ENCODE measurements around the gene TAF3.

TAF3 gene

GRCh38 chr10:8037199-8037801, 219.0 kb downstream of the TAF3 start:
- no peak for TF ChIP-seq ZNF266 (tag by site-specific recombination; IDR thresholded peaks at IDR 0.05; ENCODE audit: low read depth)
- no peak for TF ChIP-seq ZNF629 (tag by site-specific recombination; IDR thresholded peaks at IDR 0.05)
- no peak for TF ChIP-seq KLF9 (tag by site-specific recombination; IDR thresholded peaks at IDR 0.05; ENCODE audit: low read depth)
- TF ChIP-seq PRDM10 (tag by site-specific recombination; IDR thresholded peaks at IDR 0.05): peak; percentile 78
- TF ChIP-seq ZNF76 (tag by site-specific recombination; IDR thresholded peaks at IDR 0.05; ENCODE audit: borderline replicate concordance, low read depth): no peak
- no peak for TF ChIP-seq ZBTB44 (tag by site-specific recombination; IDR thresholded peaks at IDR 0.05)
- TF ChIP-seq KLF17 (tag by site-specific recombination; IDR thresholded peaks at IDR 0.05): no peak
- TF ChIP-seq ZFP41 (tag by site-specific recombination; IDR thresholded peaks at IDR 0.05; ENCODE audit: borderline replicate concordance): no peak
- no peak for TF ChIP-seq ZBTB17 (tag by site-specific recombination; IDR thresholded peaks at IDR 0.05)
- no peak for TF ChIP-seq ZNF704 (tag by site-specific recombination; IDR thresholded peaks at IDR 0.05)
- no peak for TF ChIP-seq SP2 (tag by site-specific recombination; IDR thresholded peaks at IDR 0.05)
- TF ChIP-seq ZNF585B (tag by site-specific recombination; IDR thresholded peaks at IDR 0.05): peak; percentile 53
- TF ChIP-seq ZNF654 (tag by site-specific recombination; IDR thresholded peaks at IDR 0.05; ENCODE audit: low read depth): no peak
- no peak for TF ChIP-seq FEZF1 (tag by site-specific recombination; IDR thresholded peaks at IDR 0.05)
- TF ChIP-seq ZNF837 (tag by site-specific recombination; IDR thresholded peaks at IDR 0.05): no peak
- no peak for TF ChIP-seq ZNF843 (tag by site-specific recombination; IDR thresholded peaks at IDR 0.05)
- no peak for TF ChIP-seq CTCF (tag by site-specific recombination; IDR thresholded peaks at IDR 0.05)
- no peak for TF ChIP-seq ZNF785 (tag by site-specific recombination; IDR thresholded peaks at IDR 0.05)
- no peak for TF ChIP-seq ZNF23 (tag by site-specific recombination; IDR thresholded peaks at IDR 0.05; ENCODE audit: borderline replicate concordance)
- TF ChIP-seq EGR2 (tag by site-specific recombination; IDR thresholded peaks at IDR 0.05; ENCODE audit: low read depth): no peak
- peak; percentile 53; the same call in 1 of the 2 replicates for TF ChIP-seq ZNF335 (tag by site-specific recombination; conservative IDR thresholded peaks at IDR 0.05)
- Histone ChIP-seq H3K36me3 (ENCODE audit: control insufficient read depth in 2 of 2, insufficient read depth in 1 of 2, low read length in 2 of 2) (no peaks in the 10 kb centered on the region), H3K4me3 (ENCODE audit: low read depth, low read length) (no peak overlapping the region), H3K27ac (ENCODE audit: extremely low read depth, low read depth, low read length) (no peak overlapping the region), H3K9me3 (ENCODE audit: control insufficient read depth, insufficient read depth, low read depth, low read length) (no peaks in the 10 kb centered on the region), H3K4me1 (ENCODE audit: control insufficient read depth, insufficient read depth, low read length) (peaks cover 2% of the 10 kb centered on the region; the same call in 1 of the 2 replicates)
- ChIA-PET POLR2A (no interaction called here), CTCF (no interaction called here)

All from HEK293 (cell line).